ENCODE results near the gene CALCOCO2. TPM values are rescaled to one million over a fixed set of nuclear protein-coding genes. Genes with fewer than 3 reads are reported as not detected.

The CALCOCO2 gene
- total and polyA plus RNA-seq, 10 donors: 30.1 to 167 (median 126) TPM

- intact Hi-C loops (cut with DNase I; ENCODE audit: low total_unique reads): no loop called here
- TF ChIP-seq CTCF (IDR thresholded peaks at IDR 0.05 in 8 of 11, conservative IDR thresholded peaks at IDR 0.05 in 3 of 11) (no peak), POLR2AphosphoS5 (IDR thresholded peaks at IDR 0.05) (no peak), POLR2A (IDR thresholded peaks at IDR 0.05) (no peak)
- whole genome bisulfite sequencing, 5 donors: 82 to 93% (median 84%) methylated on average over 2 of the region's 2 CpGs
- H3K9me3 ChIP-seq: no peaks in the 10 kb centered on the region
- no peak overlapping the region for H3K27ac ChIP-seq
- no peak overlapping the region for H3K4me3 ChIP-seq
- H3K4me1 ChIP-seq: peaks cover 0 to 31% (median 10%) of the 10 kb centered on the region in 6 donors
- H3K27me3 ChIP-seq (replicated peaks in 1 of 7): no peaks in the 10 kb centered on the region
- H3K36me3 ChIP-seq: no peaks in the 10 kb centered on the region
- no peak for DNase-seq
Observed at GRCh38 chr17:48882272-48882671, 51.4 kb downstream of the CALCOCO2 start.

GRCh38 chr17:48883171-48883570, 52.3 kb downstream of the CALCOCO2 start:
- H3K36me3 ChIP-seq: no peaks in the 10 kb centered on the region
- intact Hi-C loops (cut with DNase I; ENCODE audit: low total_unique reads): no loop called here
- WGBS, 5 donors: 59 to 68% (median 64%) methylated on average over 10 of the region's 10 CpGs

GRCh38 chr17:48890086-48890485, 59.3 kb downstream of the CALCOCO2 start:
- Histone ChIP-seq H3K27me3 (replicated peaks in 1 of 7) (no peaks in the 10 kb centered on the region), H3K27ac (no peak overlapping the region), H3K9me3 (no peaks in the 10 kb centered on the region), H3K36me3 (peaks cover 0 to 9% (median 3%) of the 10 kb centered on the region in 6 donors), H3K4me1 (peaks cover 13 to 36% (median 20%) of the 10 kb centered on the region in 6 donors), H3K4me3 (no peak overlapping the region)
- WGBS, 5 donors: 87 to 97% (median 94%) methylated on average over 2 of the region's 2 CpGs
- intact Hi-C loops (cut with DNase I; ENCODE audit: low total_unique reads): no loop called here
- no peak for DNase-seq
- TF ChIP-seq POLR2AphosphoS5 (IDR thresholded peaks at IDR 0.05) (no peak), CTCF (IDR thresholded peaks at IDR 0.05 in 8 of 11, conservative IDR thresholded peaks at IDR 0.05 in 3 of 11) (no peak), POLR2A (IDR thresholded peaks at IDR 0.05) (no peak)

More at GRCh38 chr17:48883171-48883570, 52.3 kb downstream of the CALCOCO2 start:
- TF ChIP-seq POLR2A (IDR thresholded peaks at IDR 0.05) (no peak), POLR2AphosphoS5 (IDR thresholded peaks at IDR 0.05) (no peak), CTCF (IDR thresholded peaks at IDR 0.05 in 8 of 11, conservative IDR thresholded peaks at IDR 0.05 in 3 of 11) (no peak)
- DNase-seq: no peak
- no peaks in the 10 kb centered on the region for H3K9me3 ChIP-seq
- H3K4me1 ChIP-seq: peaks cover 0 to 23% (median 10%) of the 10 kb centered on the region in 6 donors
- no peak overlapping the region for H3K4me3 ChIP-seq
- H3K27me3 ChIP-seq (replicated peaks in 1 of 7): no peaks in the 10 kb centered on the region
- H3K27ac ChIP-seq: no peak overlapping the region

- Histone ChIP-seq H3K27me3 (replicated peaks in 1 of 7) (no peaks in the 10 kb centered on the region), H3K4me3 (peak overlapping the region; percentile 56 to 86 (median 73)), H3K9me3 (no peaks in the 10 kb centered on the region), H3K36me3 (peaks cover 0 to 40% (median 11%) of the 10 kb centered on the region in 6 donors), H3K4me1 (peaks cover 13 to 36% (median 20%) of the 10 kb centered on the region in 6 donors), H3K27ac (peak overlapping the region; percentile 35 to 93 (median 86))
- WGBS, 5 donors: 1 to 3% (median 2%) methylated on average over 24 of the region's 24 CpGs
- intact Hi-C loops (cut with DNase I; ENCODE audit: low total_unique reads): no loop called here
- DNase-seq: peak; percentile 74
- no peak for TF ChIP-seq POLR2AphosphoS5 (IDR thresholded peaks at IDR 0.05)
- TF ChIP-seq CTCF (IDR thresholded peaks at IDR 0.05 in 8 of 11, conservative IDR thresholded peaks at IDR 0.05 in 3 of 11): no peak
- no peak for TF ChIP-seq POLR2A (IDR thresholded peaks at IDR 0.05)
Observed at GRCh38 chr17:48892940-48893645, 62.3 kb downstream of the CALCOCO2 start.
